GM21528 (cell line): ENCODE data around the gene LRRC4C.

Source experiments
- ATAC-seq: cut with Tn5 transposase; IDR thresholded peaks from one replicate; pipeline ENCODE4 v1.9.1; 2021; ENCODE audit warnings: mild to moderate bottlenecking, moderate library complexity; ENCODE audit not compliant: unreplicated experiment, low FRiP score

Gene LRRC4C

GRCh38 chr11:40763046-40763445, 696.4 kb downstream of the LRRC4C start:
- no peak for ATAC-seq

GRCh38 chr11:40759341-40759740, 700.1 kb downstream of the LRRC4C start:
- no peak for ATAC-seq

DNA sequence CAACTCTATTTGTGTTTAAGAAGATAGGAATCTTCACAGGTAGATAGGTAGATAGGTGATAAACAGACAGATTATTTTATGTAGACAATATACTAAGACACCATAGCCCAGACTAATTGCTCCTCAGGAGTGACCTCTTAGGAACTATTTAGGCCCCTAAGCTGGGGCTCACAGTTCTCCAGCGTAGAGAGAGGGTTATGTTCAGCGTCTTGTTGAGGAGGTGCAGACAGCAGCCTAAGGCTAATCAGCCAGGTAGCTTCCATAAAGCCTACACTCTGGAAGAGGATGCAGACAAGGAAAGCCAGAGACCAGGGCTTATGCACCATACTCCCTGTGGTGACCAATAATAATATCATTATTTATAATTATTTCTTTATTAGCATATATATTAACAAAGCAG, 705.2 kb downstream of the LRRC4C start:
- ATAC-seq: no peak

GRCh38 chr11:40746282-40746681, 713.2 kb downstream of the LRRC4C start:
- no peak for ATAC-seq

- ATAC-seq: no peak
Measured at GRCh38 chr11:40732132-40732531, 727.3 kb downstream of the LRRC4C start.

DNA sequence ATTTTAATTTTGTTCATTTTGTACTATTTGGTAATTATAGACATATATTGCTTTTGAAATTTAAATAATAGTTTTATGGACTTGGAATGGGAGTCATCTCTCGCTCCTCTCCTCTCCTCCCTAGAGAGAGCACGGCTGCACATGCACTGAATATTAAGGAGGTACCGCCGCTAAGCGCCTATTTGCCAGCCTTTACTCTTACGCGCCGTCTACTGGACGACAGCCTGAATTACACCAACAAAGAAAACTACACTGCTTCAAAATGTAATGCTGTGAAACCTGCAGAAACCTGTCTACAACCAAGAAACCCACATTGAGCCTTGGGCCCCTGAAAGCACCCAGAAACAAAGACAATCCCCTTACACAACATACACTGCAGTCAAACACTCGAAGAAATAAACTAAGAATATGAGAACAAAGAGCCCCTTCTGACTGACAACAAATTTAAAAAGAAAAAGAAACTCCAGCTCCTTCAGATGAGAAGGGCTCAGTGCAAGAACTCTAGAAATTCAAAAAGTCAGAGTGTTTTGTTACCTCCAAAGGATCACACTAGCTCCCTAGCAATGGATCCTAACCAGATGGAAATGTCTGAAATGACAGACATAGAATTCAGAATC, 737.2 kb downstream of the LRRC4C start:
- ATAC-seq: no peak

DNA sequence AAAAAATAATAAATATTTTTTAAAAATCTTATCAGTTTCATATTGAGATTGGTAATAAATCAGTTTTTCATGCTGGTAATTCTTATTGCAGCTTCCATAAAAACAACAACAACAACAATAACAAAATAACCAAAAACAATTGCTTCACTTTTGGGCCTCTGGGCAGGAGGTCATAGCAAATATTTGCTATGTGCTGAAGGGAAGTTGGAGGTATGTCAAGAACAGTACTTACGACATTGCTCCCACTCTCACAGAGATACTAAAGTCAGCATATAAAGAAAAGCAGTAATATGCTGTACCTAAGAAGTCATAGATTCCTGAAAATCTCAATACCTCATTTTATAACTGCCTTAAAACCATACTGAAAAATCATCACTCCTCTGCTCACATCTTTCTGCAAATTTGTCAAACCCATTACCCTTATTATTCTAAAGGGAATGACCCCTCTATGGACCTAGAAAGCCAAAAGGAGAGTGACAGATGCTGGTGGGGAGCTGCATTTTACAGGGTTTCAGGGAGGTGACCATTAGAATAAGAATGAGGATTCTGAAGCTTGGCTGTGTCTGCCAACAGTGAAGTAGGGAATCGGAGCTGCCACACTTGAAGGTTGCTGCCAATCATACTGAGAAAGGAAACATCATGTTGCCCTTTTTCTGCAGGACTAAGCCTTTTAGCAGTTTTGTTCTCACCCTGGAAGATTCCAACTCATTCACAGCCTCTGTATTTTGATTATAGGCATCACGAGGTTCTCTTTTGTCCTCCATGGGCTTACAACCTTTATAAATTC, 742.9 kb downstream of the LRRC4C start:
- no peak for ATAC-seq

DNA sequence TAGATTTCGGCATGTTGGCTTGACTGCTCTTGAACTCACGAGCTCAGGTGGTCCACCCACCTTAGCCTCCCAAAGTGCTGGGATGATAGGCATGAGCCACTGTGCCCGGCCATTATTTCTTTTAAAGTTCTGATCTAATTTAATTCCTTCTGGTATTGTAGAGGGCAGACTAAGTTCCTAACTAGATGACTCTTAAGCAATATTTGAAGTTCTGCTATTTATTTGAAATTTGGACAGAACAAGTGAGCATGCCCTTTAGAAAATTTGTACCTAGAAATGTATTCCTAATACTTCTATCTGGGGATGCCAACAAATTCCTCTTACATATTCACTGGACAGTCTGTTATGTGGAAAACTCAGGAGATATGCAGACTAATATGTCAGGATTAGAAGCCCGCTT, 746.4 kb downstream of the LRRC4C start:
- no peak for ATAC-seq

DNA sequence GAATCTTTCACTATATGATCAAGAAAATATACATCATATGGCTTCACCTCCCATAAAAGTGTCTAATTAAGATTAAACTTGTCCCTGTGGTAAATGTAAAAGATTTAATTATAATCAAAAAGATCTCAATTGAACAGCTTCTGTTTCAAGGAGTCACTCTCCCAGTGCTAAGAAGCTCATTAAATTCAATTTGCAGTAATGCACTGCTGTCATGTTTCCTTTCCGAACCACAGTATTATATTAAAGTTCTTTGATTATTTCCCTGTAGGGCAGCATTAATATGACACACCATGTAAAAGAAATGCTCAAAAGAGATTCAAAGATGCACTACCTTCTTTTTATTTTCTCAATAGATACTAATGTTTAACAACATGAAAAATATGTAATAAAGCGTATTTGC, 758.4 kb downstream of the LRRC4C start:
- ATAC-seq: no peak

DNA sequence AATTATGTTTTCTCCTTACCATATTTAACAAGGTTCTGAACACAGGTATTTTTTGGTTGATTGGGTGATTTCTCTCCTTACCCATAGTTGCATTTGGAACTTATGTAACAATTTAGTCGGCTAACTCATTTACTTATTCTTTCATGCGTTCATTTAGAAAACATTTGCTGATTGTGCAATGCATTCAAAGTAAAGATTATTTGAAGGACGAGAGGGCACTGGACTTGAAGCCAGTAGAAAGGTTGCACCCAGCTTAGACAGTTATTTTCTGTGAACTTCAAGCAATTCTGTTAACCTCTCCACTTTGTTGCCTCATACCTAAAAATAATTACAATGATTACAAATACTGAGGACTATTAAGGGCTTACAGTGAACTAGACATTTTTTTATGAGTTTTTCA, 769.6 kb downstream of the LRRC4C start:
- no peak for ATAC-seq

DNA sequence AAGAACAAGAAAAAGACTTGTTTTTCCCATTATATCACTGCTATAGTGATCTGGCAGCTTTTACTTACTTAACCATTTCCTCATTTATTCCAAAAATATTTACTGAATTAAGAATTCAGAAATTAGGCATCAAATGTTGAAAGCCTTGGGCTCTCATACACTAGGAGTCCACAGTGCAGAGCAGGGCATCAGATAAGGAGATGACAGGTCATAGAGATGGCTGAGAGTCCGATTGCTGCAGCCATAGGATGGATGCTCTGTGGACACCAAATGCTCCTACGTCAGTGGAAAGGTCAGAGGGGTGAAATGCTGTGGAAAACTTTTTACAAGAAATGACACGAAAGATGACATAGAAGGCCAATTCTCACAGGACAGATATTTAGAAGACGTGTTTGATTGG, 771.1 kb downstream of the LRRC4C start:
- no peak for ATAC-seq

- no peak for ATAC-seq
Measured at GRCh38 chr11:40686765-40687164, 772.7 kb downstream of the LRRC4C start.

DNA sequence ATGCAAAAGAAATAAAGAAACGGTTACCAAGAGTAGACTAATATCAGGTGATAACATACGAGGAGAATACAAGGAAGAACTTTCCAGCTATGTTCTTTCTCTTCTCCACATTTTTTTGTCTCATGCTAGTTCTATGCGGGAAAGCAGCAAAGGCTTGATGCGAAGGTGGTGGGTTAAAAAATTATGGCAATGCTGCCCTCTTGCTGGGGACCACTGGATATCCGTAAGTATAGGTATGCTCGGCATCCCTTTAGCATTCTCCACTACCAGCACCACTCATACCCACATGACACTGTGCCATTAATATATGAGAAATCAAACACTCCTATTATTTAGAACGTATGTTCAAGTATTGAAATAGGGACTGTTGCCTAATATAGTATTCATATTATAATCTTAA, 776.4 kb downstream of the LRRC4C start:
- no peak for ATAC-seq

- ATAC-seq: no peak
Measured at GRCh38 chr11:40679276-40679675, 780.2 kb downstream of the LRRC4C start.

- no peak for ATAC-seq
Measured at GRCh38 chr11:40647295-40647694, 812.2 kb downstream of the LRRC4C start.

GRCh38 chr11:40642284-40642683, 817.2 kb downstream of the LRRC4C start:
- no peak for ATAC-seq

DNA sequence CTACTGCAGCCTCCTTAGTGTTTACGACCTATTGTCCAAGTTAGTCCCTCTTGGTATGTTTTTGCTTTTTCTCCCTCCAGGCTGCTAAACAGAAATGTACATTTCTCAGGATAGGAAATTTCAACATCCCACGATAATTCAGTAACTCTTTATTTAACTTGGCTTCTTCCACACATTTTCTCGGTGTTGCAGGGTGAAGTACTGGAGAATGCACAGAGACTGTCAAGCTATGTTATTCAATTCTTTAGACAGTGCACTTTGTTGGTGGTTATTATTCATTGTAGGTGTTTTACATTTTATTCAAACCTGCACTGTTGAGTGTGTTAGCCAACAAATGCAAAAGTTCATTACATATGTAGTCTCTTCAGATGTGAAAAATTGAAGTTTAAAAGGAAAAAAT, 839.8 kb downstream of the LRRC4C start:
- no peak for ATAC-seq

DNA sequence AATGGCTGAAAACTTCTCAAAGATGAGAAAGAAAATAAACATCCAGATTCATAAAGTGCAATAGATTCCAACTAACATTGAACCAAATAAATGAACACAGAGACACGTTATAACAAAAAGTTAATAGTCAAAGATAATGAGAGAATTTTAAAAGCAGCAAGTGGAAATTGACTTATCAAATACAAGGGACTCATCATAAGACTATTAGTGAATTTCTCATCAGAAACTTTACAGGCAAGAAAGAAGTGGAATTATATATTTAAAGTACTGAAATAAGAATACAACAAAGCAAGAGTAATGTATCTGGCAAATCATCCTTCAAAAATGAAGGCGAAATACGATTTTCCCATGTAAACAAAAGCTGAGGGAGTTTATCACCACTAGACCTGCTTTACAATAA, 852.7 kb downstream of the LRRC4C start:
- no peak for ATAC-seq

DNA sequence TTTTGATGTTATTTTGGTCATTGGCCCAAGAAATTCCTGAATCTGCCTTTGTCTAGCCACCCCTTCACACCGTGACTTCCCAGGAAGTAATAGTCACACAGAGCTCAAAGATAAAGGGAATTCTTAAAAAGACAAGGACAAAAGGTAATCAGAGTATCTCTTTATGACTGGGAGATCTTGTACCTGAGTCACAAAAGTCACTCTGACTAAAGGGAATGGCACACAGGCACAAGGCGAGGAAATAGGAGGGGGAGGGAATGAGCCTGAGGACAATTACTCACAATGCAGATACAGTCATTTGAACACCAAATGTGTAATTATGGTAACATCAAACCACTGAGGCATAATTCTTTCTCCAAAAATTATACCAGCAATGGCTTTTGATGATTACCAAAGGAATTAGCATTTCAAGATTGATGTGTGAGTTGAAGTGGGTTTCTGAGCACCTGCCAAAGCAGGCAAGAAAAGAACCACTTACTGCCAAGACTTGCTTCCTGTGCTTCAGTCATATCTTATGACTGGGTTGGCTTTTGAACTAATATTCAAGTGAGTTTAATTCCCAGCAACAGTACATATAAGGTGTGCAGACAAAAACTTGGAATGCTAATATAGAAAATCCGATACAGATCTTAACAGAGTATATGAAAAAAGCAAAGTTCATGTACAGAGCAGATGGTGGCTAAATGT, 856.4 kb downstream of the LRRC4C start:
- no peak for ATAC-seq

- no peak for ATAC-seq
Measured at GRCh38 chr11:40597546-40598113, 861.8 kb downstream of the LRRC4C start.

- ATAC-seq: no peak
Measured at GRCh38 chr11:40573254-40573891, 886.1 kb downstream of the LRRC4C start.
